Skeletal muscle tissue (tissue), 4 donors: ENCODE results near the gene ADM5. TPM values are rescaled to one million over a fixed set of nuclear protein-coding genes. Genes with fewer than 3 reads are reported as not detected.

Experiments
- H3K27ac ChIP-seq: one replicate; pipeline ENCODE4 v1.7.0; 2013; ENCODE audit warnings: mild to moderate bottlenecking, low read depth, low read length, inconsistent platforms
- H3K27me3 ChIP-seq, 3 donors: one replicate each; pipeline ENCODE4 v1.7.0; 2013; ENCODE audit warnings: low read length in 3 of 3; ENCODE audit not compliant: control insufficient read depth in 3 of 3, insufficient read depth in 3 of 3
- H3K36me3 ChIP-seq, 3 donors: one replicate each; pipeline ENCODE4 v1.7.0; 2013; ENCODE audit warnings: low read length in 3 of 3; ENCODE audit not compliant: control insufficient read depth in 3 of 3, insufficient read depth in 3 of 3
- H3K4me1 ChIP-seq, 3 donors: one replicate each; pipeline ENCODE4 v1.7.0; 2013; ENCODE audit warnings: low read length in 3 of 3, mild to moderate bottlenecking in 3 of 3; ENCODE audit not compliant: control insufficient read depth in 3 of 3, insufficient read depth in 3 of 3
- H3K4me3 ChIP-seq, 3 donors: one replicate each; pipeline ENCODE4 v1.7.0; 2013; ENCODE audit warnings: low read length in 3 of 3
- H3K9ac ChIP-seq, 3 donors: one replicate each; pipeline ENCODE4 v1.7.0; 2013; ENCODE audit warnings: low read length in 3 of 3, mild to moderate bottlenecking in 3 of 3, moderate library complexity in 2 of 3, low read depth in 1 of 3
- H3K9me3 ChIP-seq, 3 donors: one replicate each; pipeline ENCODE4 v1.7.0; 2013; ENCODE audit warnings: low read length in 3 of 3; ENCODE audit not compliant: control insufficient read depth in 3 of 3
- total RNA-seq: library from RNA; depleted of rRNA; stranded (reverse); fragments of >200 nt; gene quantifications from one replicate; pipeline ENCODE4 v1.2.3, GENCODE V29; 2014
- donor health status: Osteomylitis.

The ADM5 gene
- total RNA-seq, 1 donor from 2014 or later: 1.0 TPM

GRCh38 chr19:49699364-49699763 lies 10.0 kb downstream of the ADM5 start:
- no peak overlapping the region for H3K9ac ChIP-seq
- no peak overlapping the region for H3K4me3 ChIP-seq
- H3K27me3 ChIP-seq: peaks cover 0 to 4% (median 0%) of the 10 kb centered on the region in 3 donors
- no peaks in the 10 kb centered on the region for H3K4me1 ChIP-seq
- no peaks in the 10 kb centered on the region for H3K36me3 ChIP-seq
- no peak overlapping the region for H3K27ac ChIP-seq
- H3K9me3 ChIP-seq: no peaks in the 10 kb centered on the region

- Histone ChIP-seq H3K27me3 (peaks cover 0 to 4% (median 0%) of the 10 kb centered on the region in 3 donors), H3K4me1 (no peaks in the 10 kb centered on the region), H3K9ac (no peak overlapping the region), H3K9me3 (no peaks in the 10 kb centered on the region), H3K27ac (no peak overlapping the region), H3K4me3 (no peak overlapping the region), H3K36me3 (no peaks in the 10 kb centered on the region)
Observed at GRCh38 chr19:49700563-49700962, 11.2 kb downstream of the ADM5 start.

GRCh38 chr19:49701271-49701786 lies 11.9 kb downstream of the ADM5 start:
- no peaks in the 10 kb centered on the region for H3K4me1 ChIP-seq

GRCh38 chr19:49704888-49705642 lies 15.7 kb downstream of the ADM5 start:
- Histone ChIP-seq H3K36me3 (no peaks in the 10 kb centered on the region), H3K9ac (no peak overlapping the region), H3K4me3 (no peak overlapping the region)

More at GRCh38 chr19:49701271-49701786, 11.9 kb downstream of the ADM5 start:
- Histone ChIP-seq H3K9ac (no peak overlapping the region), H3K27me3 (peaks cover 0 to 4% (median 0%) of the 10 kb centered on the region in 3 donors), H3K9me3 (no peaks in the 10 kb centered on the region), H3K27ac (no peak overlapping the region), H3K4me3 (no peak overlapping the region), H3K36me3 (no peaks in the 10 kb centered on the region)

GRCh38 chr19:49705919-49706318 lies 16.5 kb downstream of the ADM5 start:
- H3K9ac ChIP-seq: no peak overlapping the region
- H3K4me3 ChIP-seq: no peak overlapping the region
- H3K9me3 ChIP-seq: no peaks in the 10 kb centered on the region
- no peaks in the 10 kb centered on the region for H3K27me3 ChIP-seq
- H3K4me1 ChIP-seq: no peaks in the 10 kb centered on the region
- no peaks in the 10 kb centered on the region for H3K36me3 ChIP-seq
- no peak overlapping the region for H3K27ac ChIP-seq

More at GRCh38 chr19:49704888-49705642, 15.7 kb downstream of the ADM5 start:
- no peak overlapping the region for H3K27ac ChIP-seq
- H3K4me1 ChIP-seq: no peaks in the 10 kb centered on the region
- peaks cover 0 to 4% (median 0%) of the 10 kb centered on the region in 3 donors for H3K27me3 ChIP-seq
- H3K9me3 ChIP-seq: no peaks in the 10 kb centered on the region

- H3K4me1 ChIP-seq: no peaks in the 10 kb centered on the region
Observed at GRCh38 chr19:49710372-49710951, 21.1 kb downstream of the ADM5 start.

GRCh38 chr19:49712397-49712859 lies 23.0 kb downstream of the ADM5 start:
- H3K9me3 ChIP-seq: no peaks in the 10 kb centered on the region
- no peak overlapping the region for H3K27ac ChIP-seq
- H3K9ac ChIP-seq: no peak overlapping the region
- no peak overlapping the region for H3K4me3 ChIP-seq
- H3K27me3 ChIP-seq: no peaks in the 10 kb centered on the region
- no peaks in the 10 kb centered on the region for H3K36me3 ChIP-seq
- no peaks in the 10 kb centered on the region for H3K4me1 ChIP-seq

More at GRCh38 chr19:49710372-49710951, 21.1 kb downstream of the ADM5 start:
- Histone ChIP-seq H3K4me3 (no peak overlapping the region), H3K27me3 (no peaks in the 10 kb centered on the region), H3K27ac (no peak overlapping the region), H3K9ac (no peak overlapping the region), H3K9me3 (no peaks in the 10 kb centered on the region), H3K36me3 (no peaks in the 10 kb centered on the region)

- Histone ChIP-seq H3K9me3 (no peaks in the 10 kb centered on the region), H3K27me3 (no peaks in the 10 kb centered on the region), H3K36me3 (no peaks in the 10 kb centered on the region), H3K4me3 (no peak overlapping the region), H3K9ac (peak overlapping the region in 1 of 3 donors; percentile 33), H3K4me1 (peaks cover 0 to 3% (median 0%) of the 10 kb centered on the region in 3 donors), H3K27ac (no peak overlapping the region)
Observed at GRCh38 chr19:49713236-49713845, 23.9 kb downstream of the ADM5 start.

- H3K36me3 ChIP-seq: no peaks in the 10 kb centered on the region
- H3K27me3 ChIP-seq: no peaks in the 10 kb centered on the region
- H3K9ac ChIP-seq: no peak overlapping the region
- no peak overlapping the region for H3K27ac ChIP-seq
- no peaks in the 10 kb centered on the region for H3K9me3 ChIP-seq
- peaks cover 0 to 3% (median 0%) of the 10 kb centered on the region in 3 donors for H3K4me1 ChIP-seq
- no peak overlapping the region for H3K4me3 ChIP-seq
Observed at GRCh38 chr19:49716154-49716553, 26.8 kb downstream of the ADM5 start.
